Neuron (in vitro differentiated cells): ENCODE results near the gene EIF3C.
"Not testable (repeated sequence)": the region's sequence is repeated elsewhere in the genome, so short reads cannot be mapped to it uniquely, and the experiment has no call there.

ENCODE experiments used
- H2AFZ ChIP-seq: one replicate; pipeline ENCODE4 v1.6.1; 2013; ENCODE audit warnings: low read depth, mild to moderate bottlenecking, inconsistent platforms, low read length, moderate library complexity
- H3K27me3 ChIP-seq: one replicate; pipeline ENCODE4 v1.6.1; 2013; ENCODE audit warnings: low read length; ENCODE audit not compliant: insufficient read depth
- H3K36me3 ChIP-seq: one replicate; pipeline ENCODE4 v1.6.1; 2013; ENCODE audit warnings: low read length; ENCODE audit not compliant: insufficient read depth
- H3K4me1 ChIP-seq: one replicate; pipeline ENCODE4 v1.6.1; 2013; ENCODE audit warnings: low read length; ENCODE audit not compliant: insufficient read depth
- H3K4me3 ChIP-seq: 2 replicates; pipeline ENCODE4 v1.5.1; 2013; ENCODE audit warnings: mild to moderate bottlenecking, low read length, moderate library complexity
- H3K9me3 ChIP-seq: one replicate; pipeline ENCODE4 v1.6.1; 2013; ENCODE audit warnings: low read length

The EIF3C gene

GRCh38 chr16:28722852-28723650, 11.8 kb downstream of the EIF3C start:
- not testable (repeated sequence) for H3K4me1 ChIP-seq, H3K27me3 ChIP-seq, H3K4me3 ChIP-seq, H3K9me3 ChIP-seq, H3K36me3 ChIP-seq, H2AFZ ChIP-seq

GRCh38 chr16:28731253-28731652, 20.0 kb downstream of the EIF3C start:
- H3K9me3 ChIP-seq, H3K4me3 ChIP-seq, H2AFZ ChIP-seq, H3K36me3 ChIP-seq, H3K4me1 ChIP-seq, H3K27me3 ChIP-seq: not testable (repeated sequence)

DNA sequence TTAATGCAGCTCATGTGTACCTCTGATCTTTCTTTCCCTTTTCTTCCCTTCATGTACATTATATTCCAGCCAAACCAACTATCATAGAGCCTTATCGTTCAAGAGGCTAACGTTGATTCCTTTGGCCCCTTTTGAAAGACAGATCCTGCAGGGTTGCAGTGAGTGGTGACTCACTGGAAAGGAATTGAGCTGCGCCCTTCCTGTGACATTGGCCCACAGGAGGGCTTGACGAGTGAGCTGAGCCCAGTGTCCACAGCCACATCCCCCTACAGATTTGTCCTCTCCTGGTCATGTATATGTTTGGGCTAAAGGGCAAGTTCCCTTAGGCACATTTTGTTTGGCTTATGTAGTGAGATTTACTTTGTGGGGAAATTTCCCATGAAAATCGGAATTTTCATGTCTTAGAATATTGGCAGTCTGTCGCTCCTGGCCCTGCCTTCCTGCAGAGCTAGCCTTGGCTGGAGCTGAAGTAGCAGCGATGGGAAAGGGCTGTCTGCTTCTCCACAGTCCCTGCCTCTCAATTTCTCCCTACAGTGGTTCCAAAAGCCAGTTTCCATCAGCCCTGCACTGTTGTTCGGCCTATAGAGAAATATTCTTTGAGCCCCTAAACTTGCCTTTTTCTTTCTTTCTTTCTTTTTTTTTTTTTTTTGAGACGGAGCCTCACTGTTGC, 21.3 kb downstream of the EIF3C start:
- not testable (repeated sequence) for H3K36me3 ChIP-seq, H3K4me3 ChIP-seq, H2AFZ ChIP-seq, H3K4me1 ChIP-seq, H3K27me3 ChIP-seq, H3K9me3 ChIP-seq

- not testable (repeated sequence) for H2AFZ ChIP-seq, H3K4me3 ChIP-seq, H3K9me3 ChIP-seq, H3K36me3 ChIP-seq, H3K4me1 ChIP-seq, H3K27me3 ChIP-seq
Measured at GRCh38 chr16:28739787-28740186, 28.5 kb downstream of the EIF3C start.

DNA sequence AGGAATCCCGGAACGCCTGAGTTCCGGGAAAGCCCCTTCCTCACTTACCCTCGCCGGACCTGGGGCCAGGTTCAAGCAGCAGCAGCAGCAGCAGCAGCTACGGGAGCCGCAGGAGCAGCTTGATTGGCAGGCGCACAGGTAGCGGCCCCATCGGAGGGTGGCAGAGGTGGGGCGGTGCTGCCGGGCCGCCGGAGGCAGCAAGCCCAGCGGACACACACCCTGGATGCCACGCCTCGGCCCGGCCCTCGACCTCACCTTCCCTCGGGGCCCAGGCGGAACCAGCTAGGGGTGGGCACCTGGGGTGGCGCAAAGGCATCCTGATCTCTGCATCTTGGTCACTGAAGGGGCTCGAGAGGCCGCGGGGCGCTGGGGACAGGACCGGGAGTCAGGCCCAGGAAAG, 29.4 kb downstream of the EIF3C start:
- not testable (repeated sequence) for H3K4me1 ChIP-seq, H3K9me3 ChIP-seq, H3K27me3 ChIP-seq, H3K36me3 ChIP-seq, H3K4me3 ChIP-seq, H2AFZ ChIP-seq

DNA sequence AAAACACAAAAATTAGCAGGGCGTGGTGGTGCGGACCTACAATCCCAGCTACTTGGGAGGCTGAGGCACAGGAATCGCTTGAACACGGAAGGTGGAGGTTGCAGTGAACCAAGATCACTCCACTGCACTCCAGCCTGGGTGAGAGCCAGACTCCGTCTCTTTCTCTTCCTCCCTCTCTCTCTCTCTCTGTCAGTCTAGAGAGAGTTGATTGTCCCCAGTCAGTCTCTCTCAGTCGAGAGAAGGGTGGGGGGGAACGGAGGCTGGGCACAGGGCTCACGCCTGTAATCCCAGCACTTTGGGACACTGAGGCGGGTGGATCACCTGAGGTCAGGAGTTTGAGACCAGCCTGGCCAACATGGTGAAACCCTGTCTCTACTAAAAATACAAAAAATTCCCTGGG, 30.0 kb downstream of the EIF3C start:
- not testable (repeated sequence) for H2AFZ ChIP-seq, H3K4me3 ChIP-seq, H3K9me3 ChIP-seq, H3K27me3 ChIP-seq, H3K36me3 ChIP-seq, H3K4me1 ChIP-seq

DNA sequence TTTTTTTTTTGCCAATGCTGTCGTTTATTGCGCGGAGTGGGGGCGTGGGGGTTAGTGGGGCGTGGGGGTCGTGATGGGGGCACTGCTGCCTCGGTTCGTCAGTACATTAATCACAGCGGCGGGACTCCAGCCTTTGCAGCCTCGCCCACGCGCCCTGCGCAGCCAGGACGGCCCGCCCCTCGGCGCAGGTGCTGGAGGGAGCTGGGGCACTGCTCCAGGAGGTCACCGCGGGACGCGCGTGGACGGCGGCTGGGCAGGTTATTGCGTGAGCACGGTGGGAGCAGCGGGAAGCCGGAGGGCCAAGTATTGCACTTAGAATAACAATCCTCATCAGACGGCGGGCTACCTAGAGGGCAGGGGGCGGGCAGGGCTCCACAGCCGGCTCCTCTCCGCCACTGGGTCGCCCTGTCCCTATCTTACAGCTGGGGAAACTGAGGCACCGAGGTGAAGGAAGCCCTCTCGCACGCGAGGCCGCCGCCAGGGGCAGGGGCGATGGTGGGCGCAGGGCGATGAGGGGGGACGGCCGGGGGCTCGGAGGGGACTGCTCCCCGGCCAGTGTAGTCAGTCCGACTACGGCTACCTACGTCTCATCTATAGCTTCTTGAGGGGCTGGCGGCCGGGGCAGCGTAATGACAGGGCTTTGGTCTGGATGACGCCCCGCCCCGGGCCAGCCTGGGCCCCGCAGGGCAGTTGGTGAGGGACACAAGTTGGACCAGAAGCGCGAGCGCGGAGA, 35.5 kb downstream of the EIF3C start:
- H3K4me1 ChIP-seq, H3K9me3 ChIP-seq, H2AFZ ChIP-seq, H3K4me3 ChIP-seq, H3K36me3 ChIP-seq, H3K27me3 ChIP-seq: not testable (repeated sequence)

- H3K4me1 ChIP-seq, H3K4me3 ChIP-seq, H2AFZ ChIP-seq, H3K9me3 ChIP-seq, H3K27me3 ChIP-seq, H3K36me3 ChIP-seq: not testable (repeated sequence)
Measured at GRCh38 chr16:28749997-28750465, 38.8 kb downstream of the EIF3C start.

GRCh38 chr16:28750469-28751067, 39.3 kb downstream of the EIF3C start:
- not testable (repeated sequence) for H3K4me3 ChIP-seq, H3K9me3 ChIP-seq, H2AFZ ChIP-seq, H3K27me3 ChIP-seq, H3K4me1 ChIP-seq, H3K36me3 ChIP-seq

GRCh38 chr16:28751487-28751886, 40.2 kb downstream of the EIF3C start, which contains the start of gene NPIPB9:
Gene NPIPB9 (plus strand): TSS chr16:28751787.
- H3K4me1 ChIP-seq, H3K9me3 ChIP-seq, H3K36me3 ChIP-seq, H3K27me3 ChIP-seq, H2AFZ ChIP-seq, H3K4me3 ChIP-seq: not testable (repeated sequence)

DNA sequence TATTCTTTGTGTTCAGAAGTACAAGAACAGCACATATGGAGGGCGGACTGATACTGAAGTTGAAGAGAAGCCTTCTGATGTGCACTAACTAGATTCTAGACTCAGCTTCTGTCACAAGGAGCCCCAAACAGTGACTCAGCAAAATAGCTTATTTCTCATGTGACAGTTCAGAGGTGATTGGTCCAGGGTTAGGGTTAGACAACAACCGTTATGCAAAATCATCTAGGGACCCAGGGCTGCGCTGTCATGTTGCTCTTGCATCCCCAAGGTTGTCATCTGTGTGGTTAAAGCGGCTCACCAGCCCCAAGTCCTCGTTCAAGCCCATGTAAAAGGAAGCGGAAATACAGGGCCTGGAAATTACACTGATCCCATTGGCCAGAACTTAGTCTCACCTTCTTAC, 70.4 kb downstream of the EIF3C start:
- not testable (repeated sequence) for H2AFZ ChIP-seq, H3K27me3 ChIP-seq, H3K4me1 ChIP-seq, H3K36me3 ChIP-seq, H3K4me3 ChIP-seq, H3K9me3 ChIP-seq

DNA sequence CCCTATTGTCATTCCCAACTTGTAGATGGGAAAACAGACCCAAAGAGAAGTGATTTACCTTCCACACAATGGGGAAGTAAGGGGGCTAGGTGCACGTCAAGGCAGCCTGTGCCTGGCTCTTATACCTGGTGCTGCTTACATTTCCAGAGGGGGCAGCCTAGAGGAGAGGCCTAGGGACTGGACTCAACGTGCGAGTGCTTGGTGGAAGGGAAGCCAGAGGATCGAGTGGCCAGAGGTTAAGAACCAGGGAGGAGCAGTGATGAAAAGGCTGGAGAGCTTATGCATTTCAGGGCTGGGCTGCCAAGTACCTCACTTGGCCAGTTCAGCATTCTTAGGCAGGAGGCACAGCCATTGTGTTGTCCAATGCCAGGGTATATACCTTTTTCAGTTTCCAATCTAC, 71.1 kb downstream of the EIF3C start:
- H3K27me3 ChIP-seq, H3K9me3 ChIP-seq, H3K4me3 ChIP-seq, H3K4me1 ChIP-seq, H3K36me3 ChIP-seq, H2AFZ ChIP-seq: not testable (repeated sequence)
